SHP77 (cell line): ENCODE results near the gene NHEJ1.

Experiments
- DNase-seq, 2 experiments: peaks; one replicate each; lab custom pipeline; 2025; lab: John Stamatoyannopoulos, UW

NHEJ1 gene

GRCh38 chr2:219182331-219183150, 21.9 kb upstream of the NHEJ1 start:
- DNase-seq: no peak

DNA sequence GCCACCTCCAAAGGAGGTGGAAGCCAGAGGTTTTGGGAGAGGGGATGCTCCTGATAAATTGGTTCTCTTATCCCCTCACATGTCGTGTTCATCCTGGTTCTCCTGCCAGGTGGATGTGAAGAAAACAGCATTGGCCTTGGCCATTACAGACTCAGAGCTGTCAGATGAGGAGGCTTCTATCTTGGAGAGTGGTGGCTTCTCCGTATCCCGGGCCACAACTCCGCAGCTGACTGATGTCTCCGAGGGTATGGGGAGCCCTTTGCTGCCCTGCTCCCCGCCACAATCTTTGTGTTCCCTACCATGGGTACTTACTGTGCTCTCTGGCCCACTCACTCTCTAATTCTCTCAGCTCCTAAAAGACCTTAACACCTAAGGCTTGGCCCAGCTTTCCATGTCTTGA, 20.9 kb upstream of the NHEJ1 start:
- no peak for DNase-seq

- DNase-seq: no peak
Observed at GRCh38 chr2:219180961-219181360, 20.3 kb upstream of the NHEJ1 start.

DNA sequence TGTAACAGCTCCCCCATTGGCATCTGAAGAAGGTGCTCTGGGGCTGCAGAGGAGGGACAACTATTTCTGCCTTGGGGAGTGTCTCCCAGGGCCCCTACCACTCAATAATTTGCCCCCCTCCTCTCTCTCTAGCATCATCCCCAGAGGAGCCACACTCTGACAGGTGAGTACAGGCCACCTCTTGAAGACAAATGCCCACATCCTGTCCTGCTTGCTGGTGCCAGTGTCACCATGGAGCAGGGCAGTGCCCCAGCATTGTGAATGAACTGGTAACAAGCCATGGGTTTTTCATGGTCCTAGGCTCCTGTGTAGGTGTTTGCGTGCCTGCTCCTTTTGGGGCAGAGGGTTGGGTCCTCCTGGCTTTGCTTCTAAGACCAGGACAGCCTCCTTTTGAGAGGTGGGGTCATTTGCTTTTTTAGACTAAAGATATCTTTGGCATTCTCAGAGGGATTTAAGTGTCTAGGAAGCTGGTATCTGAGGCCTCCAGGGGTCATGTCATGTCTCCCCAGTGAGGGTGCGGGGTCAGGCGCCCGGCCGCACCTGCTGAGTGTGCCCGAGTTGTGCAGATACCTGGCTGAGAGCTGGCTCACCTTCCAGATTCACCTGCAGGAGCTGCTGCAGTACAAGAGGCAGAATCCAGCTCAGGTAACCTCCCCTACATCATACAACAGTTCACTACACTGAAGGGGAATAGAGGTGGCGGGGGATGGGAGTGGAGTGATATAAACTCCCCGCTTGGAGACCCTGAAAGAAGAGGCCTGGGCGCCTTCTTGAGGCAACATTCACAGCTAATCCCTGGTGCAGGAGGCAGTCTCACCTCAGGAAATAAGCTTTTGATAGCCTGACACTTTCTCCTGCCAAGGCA, 19.2 kb upstream of the NHEJ1 start:
- DNase-seq: no peak

GRCh38 chr2:219178377-219179175, 18.0 kb upstream of the NHEJ1 start:
- peak in 1 of 2 experiments; percentile 13 for DNase-seq

GRCh38 chr2:219177552-219178376, 17.1 kb upstream of the NHEJ1 start, which contains the start of gene RETREG2:
Gene RETREG2 (plus strand): TSS chr2:219178275. CDS start chr2:219178353, 78 bp downstream.
- DNase-seq: peak; percentile 65 to 81

DNA sequence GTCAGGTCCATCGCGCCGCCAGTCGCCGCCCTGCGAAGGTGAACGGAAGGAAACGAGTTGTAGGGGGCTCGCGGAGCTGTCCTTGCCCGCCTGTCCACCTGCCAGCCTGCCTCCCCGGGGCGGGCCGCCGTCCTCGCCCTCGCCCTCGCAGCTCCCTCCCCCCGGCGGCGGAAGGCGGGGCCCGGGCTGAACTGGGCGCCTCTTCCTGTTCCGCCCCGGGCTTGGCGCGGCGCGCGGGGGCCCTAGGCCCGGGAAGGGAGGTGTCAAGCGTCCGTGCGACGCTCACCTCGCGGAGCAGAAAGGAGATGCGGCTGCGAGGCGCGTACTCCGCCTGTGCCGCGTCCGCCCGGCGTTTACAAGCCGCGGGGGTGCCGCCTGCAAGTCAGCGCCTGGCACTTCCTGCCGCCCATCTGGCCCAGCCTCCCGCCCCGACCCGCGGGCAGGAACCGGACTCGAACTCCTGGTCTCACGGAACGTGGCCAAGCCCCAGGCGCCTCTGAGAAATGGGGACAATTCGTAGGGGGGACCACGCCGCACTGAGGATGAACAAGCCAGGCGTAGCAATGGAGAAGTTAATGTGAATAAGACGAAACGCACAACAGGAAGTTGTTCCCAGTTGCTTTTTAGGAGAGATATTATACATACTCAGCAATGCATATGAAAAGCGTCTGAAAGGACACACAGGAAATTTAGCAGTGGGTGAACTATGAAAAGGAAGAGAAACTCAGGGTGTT, 16.4 kb upstream of the NHEJ1 start, which contains the start of gene CNPPD1:
Gene CNPPD1, minus strand, starts transcription at position 108 of the 734 bp plus-strand sequence. Its CDS starts 97 bp downstream, at position 11.
- peak; percentile 72 to 90 for DNase-seq

GRCh38 chr2:219175928-219176817, 15.6 kb upstream of the NHEJ1 start:
- peak; percentile 24 to 70 for DNase-seq

- DNase-seq: no peak
Observed at GRCh38 chr2:219175486-219175885, 14.9 kb upstream of the NHEJ1 start.

GRCh38 chr2:219174801-219175200, 14.2 kb upstream of the NHEJ1 start:
- DNase-seq: no peak

DNA sequence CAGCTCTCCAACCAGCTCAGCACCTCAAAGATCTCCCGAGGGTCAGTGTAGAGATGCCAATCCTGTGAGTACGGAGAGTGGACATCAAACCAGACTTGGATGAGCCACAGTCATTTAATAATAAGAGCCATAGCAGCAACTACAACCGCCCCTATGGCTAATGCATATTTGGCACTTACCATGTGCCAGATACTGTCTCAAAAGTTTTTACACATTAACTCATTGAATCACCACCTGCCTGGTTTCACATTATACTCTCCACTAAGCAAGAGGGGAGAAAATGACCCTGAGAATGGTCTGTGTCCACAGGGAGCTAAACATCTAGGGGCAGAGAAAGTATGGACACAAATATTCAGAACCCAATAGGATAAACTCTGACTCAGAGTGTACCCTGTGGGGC, 13.5 kb upstream of the NHEJ1 start:
- DNase-seq: no peak

DNA sequence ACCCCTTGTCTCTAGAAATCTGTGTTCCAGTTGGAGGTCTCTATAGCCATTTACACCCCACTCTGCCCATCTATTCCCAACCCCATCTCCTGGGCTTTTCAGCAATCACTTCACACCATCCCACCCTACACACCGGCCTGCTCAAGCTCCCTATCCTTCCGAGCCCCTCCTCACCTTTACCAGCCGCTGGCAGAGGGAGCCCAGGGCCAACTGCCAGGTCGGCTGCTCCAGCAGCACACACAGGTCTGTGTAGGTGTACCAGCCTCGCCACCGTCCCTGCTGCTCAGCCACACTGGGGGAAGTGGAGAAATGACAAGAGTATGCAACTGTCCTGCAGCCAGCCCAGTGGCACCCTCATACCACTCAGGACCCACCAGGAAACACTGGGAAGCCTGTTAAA, 12.6 kb upstream of the NHEJ1 start:
- DNase-seq: no peak

GRCh38 chr2:219172231-219173154, 11.9 kb upstream of the NHEJ1 start:
- no peak for DNase-seq

DNA sequence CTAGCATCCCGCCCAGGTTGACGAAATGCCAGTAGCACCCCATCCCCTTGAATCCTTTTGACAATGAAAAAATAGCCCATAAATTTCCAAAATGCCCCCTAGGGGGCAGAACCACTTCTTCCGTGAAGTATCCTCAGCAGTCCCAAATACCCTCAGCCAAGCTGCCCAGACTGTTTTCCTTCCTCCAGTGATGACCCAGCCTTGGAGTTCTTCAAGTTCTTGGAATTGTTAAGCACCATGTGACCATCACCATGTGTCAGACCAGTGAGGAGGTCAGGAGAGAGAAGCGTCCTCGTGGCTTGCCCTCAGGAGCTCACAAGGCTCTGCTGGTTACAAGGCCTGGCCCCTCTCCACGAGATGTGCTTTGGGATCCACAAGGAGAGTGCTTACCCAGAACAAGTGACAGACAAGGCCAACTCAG, 10.6 kb upstream of the NHEJ1 start:
- DNase-seq: peak; percentile 18 to 28

GRCh38 chr2:219169930-219170654, 9.5 kb upstream of the NHEJ1 start, which contains the start of gene SLC23A3:
Gene SLC23A3 (minus strand): TSS chr2:219170029. CDS start chr2:219169984, 45 bp downstream.
- DNase-seq: no peak

GRCh38 chr2:219168932-219169331, 8.3 kb upstream of the NHEJ1 start:
- DNase-seq: no peak

DNA sequence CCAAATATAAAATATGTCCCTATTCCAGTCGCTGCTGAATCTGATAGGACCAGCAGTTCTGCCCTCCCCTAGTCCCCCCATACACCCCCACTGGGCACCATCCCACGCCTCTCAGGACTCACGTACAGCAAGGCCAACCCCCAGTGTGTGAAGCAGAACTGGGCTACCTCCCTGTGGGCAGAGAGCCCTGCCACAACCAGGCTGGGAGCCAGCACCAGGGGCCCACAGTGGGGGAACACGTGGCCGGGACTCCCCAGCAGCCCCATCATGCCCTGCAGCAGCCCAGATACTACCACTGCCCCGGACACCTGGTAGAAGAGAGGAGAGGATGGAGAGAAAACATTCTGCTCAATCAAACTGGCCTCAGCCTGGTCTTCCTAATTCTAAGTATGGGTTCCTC, 7.9 kb upstream of the NHEJ1 start:
- no peak for DNase-seq
